HG03139 (cell line): ENCODE measurements around the gene COG7.
"Not testable (repeated sequence)": the region's sequence is repeated elsewhere in the genome, so short reads cannot be mapped to it uniquely, and the experiment has no call there.

ENCODE experiments used
- ATAC-seq: cut with Tn5 transposase; IDR thresholded peaks from one replicate; pipeline ENCODE4 v1.9.1; 2021; ENCODE audit not compliant: unreplicated experiment

COG7 gene

DNA sequence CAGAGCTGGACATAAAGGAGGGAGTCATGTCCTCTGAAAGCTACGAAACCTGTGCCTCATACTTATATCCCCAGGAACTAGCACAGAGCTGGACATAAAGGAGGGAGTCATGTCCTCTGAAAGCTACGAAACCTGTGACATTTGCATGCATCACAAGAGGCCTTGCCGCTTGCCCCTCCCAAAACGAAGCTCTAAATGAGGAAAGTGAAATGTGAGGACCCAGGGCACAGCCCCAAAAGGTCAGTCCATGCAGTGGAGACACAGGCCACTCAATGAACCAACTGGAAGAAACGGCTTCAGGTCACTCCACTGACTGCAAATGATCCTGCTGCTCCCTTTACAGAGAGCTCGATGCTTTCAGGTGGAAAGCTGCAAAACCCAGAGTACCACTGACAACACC lies 38.3 kb downstream of the COG7 start:
- ATAC-seq = no peak

DNA sequence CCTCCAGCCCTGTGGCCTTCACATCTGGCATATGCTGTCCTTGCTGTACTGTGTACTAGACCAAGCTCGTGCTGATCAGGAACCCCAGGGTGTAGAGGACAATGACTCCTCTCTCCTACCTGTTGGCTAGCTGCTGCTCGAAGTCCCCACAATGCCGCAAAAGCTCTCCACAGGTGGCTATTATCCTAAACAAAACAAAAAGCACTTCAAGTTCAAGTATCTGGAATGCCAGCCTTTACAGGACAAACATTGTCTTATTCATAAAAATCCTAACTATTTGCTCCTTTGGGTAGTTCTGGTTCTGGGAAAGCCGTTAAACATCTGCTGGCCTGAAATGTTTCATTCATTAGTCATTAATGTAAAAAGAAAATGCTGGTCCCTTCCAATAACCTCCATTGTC lies 42.8 kb downstream of the COG7 start:
- no peak for ATAC-seq

DNA sequence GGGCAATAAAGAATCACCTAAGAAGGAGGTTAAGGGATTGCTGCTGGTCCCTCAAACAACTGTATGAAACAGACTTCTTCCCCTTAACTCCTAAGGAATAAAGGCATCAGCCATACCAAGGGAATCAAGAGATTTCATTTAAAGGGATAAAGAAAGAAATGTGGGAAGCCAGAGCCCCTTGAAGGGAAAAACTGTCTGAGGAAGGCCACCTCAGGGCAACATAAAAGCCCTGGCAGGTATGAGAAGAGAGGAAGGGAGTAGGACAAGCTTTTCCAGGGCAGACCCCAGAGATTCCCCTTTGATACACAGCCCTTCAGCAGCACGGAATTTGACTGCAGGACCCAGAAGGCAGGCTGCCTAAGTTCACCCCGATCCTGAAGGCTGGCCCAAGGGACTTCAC lies 43.5 kb downstream of the COG7 start:
- no peak for ATAC-seq

DNA sequence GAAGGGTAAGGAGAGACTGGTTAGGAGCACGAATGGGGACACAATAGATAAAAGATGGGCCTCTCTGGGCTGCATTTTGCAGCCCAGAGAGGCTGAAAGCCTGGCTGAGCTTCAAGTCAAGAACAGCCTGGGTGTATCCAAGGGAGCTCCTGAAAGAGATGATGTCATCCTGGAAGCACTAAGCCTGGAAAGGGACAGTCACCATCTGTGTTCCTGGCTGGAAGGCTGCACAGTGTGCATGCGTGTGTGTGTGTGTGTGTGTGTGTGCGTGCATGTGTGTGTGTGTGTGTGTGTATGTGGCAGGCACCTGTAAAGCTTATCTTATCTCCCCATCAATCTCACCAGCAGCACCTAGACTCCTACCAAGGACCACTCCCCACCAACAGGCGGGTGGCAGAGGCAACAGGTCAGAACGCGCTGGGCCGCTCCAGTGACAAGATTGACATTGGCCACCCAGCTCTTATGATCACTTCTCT lies 44.1 kb downstream of the COG7 start:
- ATAC-seq = no peak

DNA sequence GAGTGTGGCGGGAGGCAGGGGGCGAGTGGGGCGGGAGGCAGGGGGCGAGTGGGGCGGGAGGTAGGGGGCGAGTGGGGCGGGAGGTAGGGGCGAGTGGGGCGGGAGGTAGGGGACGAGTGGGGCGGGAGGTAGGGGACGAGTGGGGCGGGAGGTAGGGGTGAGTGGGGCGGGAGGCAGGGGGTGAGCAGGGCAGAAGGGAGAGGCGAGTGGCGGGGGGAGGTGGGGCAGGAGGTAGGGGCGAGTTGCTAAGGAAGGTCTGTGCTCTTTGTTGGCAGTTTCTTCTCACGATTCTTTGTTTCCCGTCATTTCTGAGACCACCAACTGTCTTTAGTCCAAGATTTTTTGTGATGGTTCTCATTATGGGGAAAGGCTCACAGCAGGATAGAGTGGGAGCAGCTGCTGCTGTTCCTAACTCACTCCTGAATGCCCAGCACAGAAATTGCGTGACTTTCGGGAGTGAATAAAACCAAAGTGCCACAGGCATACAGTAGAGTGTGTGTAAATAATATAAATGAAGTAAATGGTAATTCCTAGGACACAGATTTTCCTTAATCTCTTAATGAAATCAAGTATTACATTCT lies 44.7 kb downstream of the COG7 start:
- ATAC-seq = no peak

DNA sequence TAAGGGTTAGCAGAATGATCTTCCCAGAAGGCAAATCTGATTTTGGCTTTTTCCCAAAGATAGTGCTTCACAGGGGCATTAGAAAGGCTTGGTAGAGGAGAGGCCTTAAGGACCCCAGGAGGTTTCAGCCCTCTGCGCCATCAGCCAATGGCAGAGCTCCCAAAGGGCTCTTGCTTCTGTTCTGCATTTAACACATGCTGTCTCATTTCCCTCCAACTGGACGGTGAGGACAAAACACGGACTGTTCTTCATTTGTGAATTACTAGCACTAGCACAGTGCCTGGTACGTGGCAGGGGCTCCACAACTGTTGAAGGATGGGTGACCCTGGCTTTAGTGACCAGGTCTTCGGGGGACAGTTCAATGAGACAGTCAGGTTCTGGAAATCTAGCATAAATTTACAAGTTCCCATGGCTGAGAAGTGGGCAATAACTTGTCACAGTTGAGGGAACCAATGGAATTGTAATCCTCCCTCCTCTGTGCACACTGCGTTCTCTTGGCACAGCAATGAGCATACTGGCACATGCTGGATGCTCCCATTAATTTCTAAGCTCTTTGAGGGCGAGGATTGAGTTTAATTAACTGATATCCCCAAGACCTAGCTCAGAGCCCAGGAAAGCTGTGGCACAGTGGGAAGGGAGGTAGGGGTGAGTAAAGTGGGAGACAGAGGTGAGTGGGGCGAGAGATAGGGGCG lies 45.4 kb downstream of the COG7 start:
- ATAC-seq = no peak

DNA sequence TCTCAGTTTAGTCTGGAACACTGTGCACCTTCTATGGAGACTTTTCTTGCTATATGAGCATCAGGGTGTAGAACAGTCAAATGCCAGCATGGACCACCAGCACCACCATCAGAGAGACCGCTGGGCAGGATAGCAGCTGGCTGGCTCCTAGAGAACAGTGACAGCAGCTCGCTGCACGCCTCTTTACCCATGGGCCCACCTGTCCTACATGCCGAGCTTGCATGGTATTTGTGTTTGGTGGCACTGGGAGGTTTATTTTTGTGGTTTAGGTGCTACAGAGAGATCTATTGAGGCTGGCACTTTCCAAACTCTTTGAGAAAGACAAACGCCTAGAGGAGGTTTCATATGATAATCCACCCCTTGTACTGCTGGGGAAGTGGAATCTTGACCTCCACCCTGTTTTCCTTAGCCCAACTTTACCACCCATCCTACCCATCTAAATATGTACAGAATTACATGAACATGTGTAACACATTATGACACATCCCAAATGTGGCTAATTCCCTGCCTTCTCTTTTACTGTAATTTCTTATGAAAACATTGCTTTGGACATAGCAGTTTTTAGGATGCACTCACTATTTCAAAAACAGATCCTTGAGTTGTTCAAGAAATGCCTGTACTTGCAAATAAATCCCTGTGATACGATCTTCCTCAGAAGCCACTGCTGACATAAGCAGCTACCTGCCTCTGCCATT lies 46.3 kb downstream of the COG7 start:
- ATAC-seq = no peak

DNA sequence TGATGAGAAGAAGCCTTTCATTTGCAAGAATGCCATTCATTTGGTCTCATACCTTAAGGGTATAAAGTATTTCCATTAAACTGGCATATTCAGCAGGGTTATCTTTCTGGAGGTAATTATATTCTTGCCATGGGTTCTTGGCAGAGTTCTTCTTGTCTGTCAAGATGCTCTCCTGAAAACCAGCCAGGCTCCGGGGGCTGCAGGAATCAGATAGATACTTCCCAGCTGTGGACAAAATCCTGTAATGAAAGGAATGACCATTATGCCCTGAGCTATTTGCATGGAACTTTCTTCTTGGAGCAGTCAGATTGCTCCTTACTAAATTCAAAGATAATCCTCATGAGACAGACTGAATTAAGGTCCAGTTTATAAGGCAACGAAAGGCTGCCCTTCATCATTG lies 47.0 kb downstream of the COG7 start:
- ATAC-seq = no peak

DNA sequence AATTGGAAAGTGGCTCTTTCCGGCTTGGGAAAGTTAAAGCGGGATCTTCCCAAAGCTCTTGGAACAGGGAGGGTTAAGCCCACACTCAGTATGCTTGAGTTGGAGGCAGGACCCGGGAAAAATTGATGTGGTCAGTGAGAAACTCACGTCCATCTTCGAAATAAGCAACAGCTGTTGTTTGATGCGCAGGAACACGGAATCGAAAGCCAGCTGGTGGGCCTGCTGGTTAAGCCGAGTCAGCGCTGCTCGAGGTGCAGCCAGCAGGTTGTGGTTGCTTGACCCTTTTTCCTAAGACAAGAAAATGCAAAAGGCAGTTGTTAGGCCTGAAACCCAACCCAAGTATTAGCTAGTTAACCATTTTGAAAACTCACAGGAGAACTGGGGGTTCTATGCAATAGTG lies 49.4 kb downstream of the COG7 start:
- no peak for ATAC-seq

DNA sequence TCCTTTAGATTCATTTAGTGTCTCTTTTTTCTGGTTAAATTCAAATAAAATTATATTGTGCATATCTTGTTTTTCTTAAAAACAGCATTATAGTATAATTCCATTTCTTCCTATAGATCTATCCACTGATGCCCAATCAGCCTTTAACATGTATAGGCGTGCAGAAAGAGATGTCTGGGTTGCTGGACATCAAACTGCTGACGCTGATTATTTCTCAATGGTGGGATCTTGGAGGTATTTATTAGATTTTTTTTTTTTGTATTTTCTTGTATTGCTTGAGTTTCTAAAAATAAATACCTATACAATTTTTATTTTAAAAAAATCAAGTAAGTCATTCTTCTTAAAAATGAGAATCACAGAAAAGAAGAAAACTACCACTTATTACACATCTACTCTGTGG lies 50.9 kb downstream of the COG7 start:
- ATAC-seq = no peak

DNA sequence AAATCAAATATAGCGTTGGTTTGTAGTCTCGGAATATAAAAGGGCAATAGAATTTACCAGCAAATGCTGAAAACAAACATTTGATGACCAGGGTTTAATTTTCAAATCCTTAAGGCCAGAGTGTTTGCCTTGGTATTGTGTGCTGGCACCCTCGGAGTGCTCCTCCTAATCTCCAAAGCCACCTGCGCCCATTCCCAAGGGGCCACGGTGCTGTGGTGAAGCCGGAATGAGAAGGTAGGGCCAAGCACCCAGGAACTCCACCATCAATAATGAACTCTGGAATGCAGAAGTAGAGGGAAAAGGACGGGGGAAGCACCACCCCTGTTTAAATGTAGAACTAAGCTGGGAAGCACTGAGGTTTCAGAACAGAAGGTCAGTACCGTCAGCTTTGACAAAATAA lies 51.9 kb downstream of the COG7 start:
- no peak for ATAC-seq

DNA sequence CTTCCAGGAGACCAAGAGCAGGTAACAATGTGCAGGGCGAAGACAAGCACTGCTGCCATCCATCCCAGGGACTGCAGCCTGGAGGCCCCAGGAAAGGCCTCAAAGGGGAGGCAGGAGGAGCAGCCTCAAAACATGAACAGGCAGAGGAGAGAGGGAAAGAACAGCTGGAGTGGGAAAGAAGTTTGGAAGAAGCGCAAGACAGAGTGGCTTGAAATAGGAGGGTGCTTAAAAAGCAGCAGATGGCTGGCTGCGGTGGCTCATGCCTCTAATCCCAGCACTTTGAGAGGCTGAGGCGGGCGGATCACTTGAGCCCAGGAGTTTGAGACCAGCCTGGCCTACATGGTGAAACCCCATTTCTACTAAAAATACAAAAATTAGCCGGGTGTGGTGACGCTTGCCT lies 52.5 kb downstream of the COG7 start:
- not testable (repeated sequence) for ATAC-seq

DNA sequence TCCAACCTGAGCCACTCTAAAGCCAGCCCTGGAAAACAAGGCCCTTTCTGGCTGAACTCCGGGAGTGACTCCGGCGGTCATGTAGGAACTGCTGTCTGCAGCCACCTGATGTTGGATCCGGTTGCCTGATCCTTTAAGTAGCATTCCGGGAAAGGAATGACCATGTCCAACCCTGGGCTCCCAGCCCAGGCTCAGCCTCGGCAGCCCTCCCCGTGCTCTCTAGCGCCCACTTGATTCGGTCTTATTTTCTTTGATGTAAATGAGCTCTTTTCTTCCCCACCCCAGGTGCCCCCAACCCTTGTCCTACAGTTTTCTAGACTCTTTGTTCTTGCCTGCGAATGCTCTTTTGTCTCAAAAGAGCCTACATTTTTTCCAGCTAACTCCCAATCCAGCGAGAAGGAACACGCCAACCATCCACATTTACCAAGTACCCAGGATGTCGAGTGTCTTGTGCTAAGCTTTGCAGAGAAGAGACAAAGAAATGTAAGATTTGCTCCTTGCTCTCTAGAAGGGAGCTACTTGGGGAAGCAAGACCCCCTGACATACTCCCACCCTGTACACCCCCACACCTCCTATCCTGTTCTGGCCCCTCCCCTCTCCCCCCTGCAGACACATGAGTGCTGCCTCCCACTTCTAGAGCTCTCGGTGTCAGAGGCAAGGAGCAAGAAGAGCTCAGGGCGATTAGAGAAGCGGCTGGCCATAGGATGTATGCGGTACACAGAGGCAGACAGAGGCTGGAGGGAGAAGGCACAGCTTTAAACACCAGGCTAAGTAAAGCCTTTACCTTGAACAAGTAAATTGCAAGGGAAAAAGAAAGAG lies 53.8 kb downstream of the COG7 start:
- ATAC-seq = no peak

DNA sequence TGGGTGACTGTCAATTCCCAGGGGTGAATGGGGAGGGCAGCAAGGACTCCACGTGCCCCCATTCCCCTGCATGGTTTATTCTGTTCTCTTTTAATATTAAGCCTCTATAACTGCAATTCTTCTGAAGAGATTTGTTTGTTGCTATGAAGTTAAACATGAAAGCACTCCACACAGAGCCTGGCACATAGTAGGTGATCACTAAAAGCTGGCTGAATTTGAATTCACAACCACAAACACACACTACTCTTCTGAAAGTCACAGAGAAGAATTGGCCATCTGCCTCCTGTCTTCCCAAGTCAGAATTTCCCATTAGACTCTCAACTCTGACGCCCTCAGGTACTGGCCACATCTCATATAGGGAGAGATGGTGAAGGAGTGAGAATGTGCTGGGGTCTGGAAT lies 55.5 kb downstream of the COG7 start:
- no peak for ATAC-seq

DNA sequence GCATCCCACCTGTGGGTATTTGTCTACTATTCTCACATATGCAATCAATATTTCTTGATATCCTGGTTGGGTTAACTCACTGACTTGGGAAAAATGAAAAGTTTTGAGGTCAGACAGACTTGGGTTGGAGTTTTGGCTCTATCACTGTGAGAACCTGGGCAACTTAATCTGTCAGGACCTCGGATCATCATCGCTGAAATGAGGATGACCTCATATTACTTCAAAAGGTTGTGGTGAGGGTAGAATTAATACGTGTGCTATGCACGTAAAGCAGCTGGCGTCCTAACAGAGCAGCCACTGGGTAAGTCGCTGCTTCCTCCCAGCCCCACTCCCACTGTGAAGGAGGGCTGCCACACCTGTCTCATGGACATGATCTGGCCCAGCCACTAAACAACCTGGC lies 57.3 kb downstream of the COG7 start:
- ATAC-seq = no peak

DNA sequence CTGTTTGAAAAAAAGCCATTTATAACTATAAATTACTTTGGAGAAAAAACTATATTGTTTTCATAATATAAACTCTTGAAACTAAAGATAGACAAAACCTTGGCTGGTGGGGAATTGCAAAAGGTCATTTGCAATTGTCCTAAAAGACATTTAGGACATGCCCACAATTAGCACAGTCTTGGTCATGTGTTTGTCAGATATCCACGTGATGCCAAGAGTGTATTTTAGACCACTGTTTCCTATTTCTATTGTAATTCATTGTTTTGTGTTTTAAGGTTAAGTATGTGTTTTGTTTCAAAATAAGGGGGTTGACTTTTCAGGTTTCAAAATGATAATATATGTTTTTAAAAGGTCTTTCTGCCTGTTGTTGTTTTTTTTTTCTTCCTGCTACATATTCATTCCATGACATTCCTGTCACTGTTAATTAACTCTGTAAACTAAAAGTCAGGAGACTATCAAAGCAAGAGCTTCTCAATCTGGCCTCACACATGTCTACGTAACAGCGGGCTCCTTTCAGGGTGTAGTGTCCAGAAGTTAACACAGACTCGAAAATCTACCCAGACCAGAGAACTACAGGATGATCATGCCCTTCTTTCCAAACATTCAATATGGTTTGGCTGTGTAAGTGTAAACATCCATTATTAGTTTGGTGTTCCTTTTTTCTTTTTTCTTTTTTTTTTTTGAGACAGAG lies 58.7 kb downstream of the COG7 start:
- ATAC-seq = no peak

DNA sequence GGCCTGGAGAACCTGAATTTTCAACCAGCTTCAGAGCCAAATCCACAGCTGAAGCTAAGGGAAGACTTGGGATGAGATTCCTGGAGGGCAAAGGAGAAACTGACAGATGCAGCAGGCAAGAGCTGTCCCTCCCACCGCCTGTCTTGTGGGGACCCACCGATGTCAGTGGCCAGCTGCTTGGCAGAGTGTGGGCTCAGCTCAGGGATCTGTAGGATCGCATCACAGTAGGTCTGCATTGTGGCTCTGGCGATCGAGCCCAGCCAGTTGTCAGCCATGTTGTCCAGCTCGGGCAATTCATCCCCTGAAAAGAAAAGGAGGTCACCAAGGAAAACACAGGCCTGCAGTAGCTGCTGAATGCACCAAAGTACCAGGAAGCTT lies 60.8 kb downstream of the COG7 start:
- ATAC-seq = no peak

DNA sequence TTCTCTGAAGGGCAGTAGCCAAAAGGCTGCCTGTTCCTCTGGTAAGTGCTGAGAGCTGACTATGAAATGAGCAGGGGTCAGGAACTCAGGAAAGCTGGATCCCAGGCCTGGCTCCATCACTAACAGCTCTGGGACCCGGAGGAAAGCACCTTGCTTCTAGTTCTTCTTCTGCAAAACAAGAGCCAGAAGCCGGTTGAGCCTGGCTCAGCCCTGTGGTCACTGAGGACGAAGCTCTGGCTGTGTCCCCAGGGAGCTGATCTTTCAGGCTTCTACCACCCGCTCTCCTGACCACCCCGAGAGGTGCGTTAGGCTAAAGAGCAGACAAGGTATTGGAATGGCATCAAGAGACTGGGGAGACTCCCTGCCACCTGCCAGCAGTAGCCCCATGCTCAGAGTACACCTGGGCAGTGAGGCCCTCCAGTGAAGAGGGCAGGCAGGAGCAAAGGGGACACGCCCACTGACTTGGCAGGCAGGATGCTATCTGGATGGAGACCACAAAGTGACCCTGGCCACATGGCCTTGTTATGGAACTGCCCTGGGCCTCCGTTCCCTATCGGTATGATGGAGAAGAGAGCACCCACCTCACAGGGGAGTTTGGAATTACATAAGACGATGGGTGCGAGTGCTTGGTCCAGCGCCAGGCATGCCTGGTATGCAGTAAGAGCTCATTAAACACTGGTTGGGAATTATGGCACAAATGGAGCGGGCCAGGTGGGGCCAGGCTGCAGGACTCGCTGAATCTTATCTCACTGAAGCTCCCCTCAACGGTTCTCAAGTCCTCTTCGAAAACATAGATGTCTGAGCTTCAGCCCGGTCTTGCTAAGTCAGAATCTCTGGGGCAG lies 61.4 kb downstream of the COG7 start:
- ATAC-seq = no peak

DNA sequence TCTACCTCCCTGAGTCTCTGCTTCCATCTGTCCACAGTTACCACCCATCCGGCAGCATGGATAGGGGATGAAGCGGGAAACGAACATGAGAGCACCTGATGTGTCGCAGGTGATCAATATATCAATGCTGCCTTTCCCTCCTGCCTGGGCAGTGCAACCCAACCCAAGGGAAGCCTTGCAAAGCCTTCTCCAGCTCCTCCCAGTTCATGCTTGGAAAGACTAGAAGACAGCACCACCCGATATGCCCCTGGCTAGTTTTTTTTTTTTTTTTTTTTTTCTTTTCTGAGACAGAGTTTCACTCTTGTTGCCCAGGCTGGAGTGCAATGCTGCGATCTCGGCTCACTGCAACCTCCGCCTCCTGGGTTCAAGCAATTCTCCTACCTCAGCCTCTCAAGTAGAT lies 63.1 kb downstream of the COG7 start:
- not testable (repeated sequence) for ATAC-seq

DNA sequence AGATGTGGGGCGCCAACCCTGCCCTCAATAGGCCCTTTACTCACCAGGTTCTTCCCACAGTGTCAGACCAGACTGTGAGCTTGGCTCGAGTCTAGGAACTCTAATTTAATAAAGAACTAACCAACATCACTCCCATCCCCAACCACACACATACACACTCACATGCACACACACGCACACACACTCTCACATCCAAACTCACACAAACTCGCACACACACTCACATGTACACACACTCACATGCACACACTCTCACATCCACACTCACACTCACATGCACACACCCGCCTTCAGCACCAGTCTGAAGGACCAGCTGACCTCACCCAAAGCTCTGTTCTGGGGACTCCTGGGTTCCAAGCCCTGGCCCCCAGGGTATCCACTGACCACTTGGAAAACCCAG lies 63.8 kb downstream of the COG7 start:
- no peak for ATAC-seq
